ENCODE measurements around the gene LCAT.
"Not testable (repeated sequence)": the region's sequence is repeated elsewhere in the genome, so short reads cannot be mapped to it uniquely, and the experiment has no call there.

LCAT gene

DNA sequence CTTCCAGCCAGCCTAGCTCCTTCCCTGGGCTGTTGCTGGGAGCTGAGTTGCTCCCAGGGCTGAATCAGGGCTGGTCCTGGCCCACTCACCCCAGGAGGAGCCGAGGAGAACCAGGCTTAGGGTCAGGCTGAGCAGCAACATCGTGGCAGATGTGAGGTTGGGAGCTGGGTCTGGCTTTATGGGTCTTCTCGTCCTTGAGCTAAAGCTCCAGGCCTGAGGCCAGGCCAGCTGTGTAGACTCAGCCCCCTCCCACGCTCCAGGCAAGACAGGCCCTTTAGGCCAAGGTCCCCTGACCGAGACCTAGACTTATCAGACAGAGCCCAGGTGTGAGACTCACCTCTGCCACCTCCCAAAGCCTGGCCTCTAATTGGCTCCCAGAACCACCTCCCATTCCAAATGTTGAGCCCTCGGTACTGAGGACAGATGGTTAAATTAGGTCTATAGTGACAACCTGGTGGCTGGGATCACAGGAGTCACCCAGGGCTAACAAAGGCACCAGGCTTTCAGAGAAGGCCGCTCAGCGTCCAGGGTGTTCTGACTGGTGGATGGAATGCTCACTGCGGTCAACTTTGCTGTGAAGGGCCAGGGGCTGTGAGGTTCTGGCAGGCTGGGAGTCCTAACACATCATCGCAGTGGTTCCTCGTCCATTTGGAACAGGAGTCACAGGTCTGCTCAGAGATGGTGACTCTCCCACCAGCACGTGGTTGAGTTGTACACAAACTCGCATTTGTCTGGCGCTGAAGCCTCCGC lies 12.0 kb downstream of the LCAT start, which contains the start of gene CTRL:
TSS of gene CTRL (minus strand) at position 151 of the 750 bp plus-strand sequence. CDS start at position 141, 10 bp downstream.
- no peak for DNase-seq (ENCODE audit: low spot score)

DNA sequence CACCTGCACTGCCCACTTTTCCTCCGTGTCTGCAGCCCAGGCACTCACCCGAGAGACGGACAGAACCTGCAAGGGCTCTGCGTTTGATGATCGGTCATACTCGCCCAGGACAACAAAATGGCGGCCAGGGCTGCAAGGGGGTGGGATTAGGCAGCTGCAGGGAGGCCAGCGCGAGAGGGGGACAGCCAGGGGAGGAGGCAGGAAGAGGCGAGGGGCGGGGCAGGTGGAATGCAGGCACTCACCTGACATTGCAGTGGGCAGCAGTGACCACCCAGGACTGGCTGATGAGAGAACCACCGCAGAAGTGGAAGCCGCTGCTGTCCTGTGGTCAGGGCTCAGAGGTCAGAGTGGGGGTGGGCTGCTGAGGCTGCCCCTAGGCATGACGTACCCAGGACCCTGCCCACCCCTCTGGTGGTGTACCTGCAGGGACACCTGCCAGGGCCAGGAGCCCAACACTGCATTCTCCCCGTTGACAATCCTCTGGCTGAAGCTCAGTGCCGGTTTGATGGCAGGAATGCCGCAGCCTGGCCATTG lies 13.2 kb downstream of the LCAT start:
- no peak for DNase-seq (ENCODE audit: low spot score)

DNA sequence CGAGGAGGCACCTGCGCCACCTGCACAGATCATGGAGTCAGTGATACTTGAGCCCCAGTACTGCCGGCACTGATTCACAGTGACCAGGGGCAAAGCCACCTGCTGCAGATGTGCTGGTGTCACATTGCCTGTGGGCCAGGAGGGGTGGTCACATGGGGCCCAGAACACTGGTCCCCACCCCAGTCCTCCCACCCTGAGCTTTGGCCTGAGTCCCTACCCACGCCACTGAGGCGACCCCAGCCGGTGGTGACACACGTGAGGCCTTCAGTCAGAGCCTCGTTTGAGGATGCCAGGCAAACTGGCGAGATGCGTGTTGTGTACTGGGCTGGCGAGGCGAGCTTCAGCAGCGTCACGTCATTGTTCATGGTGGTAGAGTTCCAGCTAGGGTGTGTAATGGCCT lies 13.7 kb downstream of the LCAT start:
- DNase-seq (ENCODE audit: low spot score), result no peak

DNA sequence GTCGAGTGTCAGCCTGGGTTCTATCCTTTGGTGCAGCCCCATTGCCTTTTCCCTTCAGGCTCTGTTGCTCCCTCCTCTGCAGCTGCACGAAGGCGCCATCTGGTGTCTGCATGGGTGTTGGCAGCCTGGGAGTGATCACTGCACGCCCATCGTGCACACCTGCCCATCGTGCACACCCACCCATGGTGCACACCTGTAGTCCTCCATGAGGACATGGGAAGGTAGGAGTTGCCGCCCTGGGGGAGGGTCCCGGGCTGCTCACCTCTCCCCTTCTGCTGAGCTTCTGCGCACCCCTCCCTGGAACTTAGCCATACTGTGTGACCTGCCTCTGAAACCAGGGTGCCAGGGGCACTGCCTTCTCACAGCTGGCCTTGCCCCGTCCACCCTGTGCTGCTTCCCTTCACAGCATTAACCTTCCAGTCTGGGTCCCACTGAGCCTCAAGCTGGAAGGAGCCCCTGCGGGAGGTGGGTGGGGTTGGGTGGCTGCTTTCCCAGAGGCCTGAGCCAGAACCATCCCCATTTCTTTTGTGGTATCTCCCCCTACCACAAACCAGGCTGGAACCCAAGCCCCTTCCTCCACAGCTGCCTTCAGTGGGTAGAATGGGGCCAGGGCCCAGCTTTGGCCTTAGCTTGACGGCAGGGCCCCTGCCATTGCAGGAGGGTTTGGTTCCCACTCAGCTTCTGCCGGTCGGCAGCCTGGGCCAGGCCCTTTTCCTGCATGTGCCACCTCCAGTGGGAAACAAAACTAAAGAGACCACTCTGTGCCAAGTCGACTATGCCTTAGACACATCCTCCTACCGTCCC lies 15.2 kb downstream of the LCAT start:
- peak; percentile 70 for DNase-seq (ENCODE audit: low spot score)

DNA sequence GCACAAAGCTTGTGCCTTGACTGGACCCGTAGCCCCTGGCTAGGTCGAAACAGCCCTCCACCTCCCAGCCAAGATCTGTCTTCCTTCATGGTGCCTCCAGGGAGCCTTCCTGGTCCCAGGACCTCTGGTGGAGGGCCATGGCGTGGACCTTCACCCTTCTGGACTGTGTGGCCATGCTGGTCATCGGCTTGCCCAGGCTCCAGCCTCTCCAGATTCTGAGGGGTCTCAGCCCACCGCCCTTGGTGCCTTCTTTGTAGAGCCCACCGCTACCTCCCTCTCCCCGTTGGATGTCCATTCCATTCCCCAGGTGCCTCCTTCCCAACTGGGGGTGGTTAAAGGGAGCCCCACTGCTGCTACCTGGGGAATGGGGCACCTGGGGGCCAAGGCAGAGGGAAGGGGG lies 15.8 kb downstream of the LCAT start:
- DNase-seq (ENCODE audit: low spot score), result no peak

DNA sequence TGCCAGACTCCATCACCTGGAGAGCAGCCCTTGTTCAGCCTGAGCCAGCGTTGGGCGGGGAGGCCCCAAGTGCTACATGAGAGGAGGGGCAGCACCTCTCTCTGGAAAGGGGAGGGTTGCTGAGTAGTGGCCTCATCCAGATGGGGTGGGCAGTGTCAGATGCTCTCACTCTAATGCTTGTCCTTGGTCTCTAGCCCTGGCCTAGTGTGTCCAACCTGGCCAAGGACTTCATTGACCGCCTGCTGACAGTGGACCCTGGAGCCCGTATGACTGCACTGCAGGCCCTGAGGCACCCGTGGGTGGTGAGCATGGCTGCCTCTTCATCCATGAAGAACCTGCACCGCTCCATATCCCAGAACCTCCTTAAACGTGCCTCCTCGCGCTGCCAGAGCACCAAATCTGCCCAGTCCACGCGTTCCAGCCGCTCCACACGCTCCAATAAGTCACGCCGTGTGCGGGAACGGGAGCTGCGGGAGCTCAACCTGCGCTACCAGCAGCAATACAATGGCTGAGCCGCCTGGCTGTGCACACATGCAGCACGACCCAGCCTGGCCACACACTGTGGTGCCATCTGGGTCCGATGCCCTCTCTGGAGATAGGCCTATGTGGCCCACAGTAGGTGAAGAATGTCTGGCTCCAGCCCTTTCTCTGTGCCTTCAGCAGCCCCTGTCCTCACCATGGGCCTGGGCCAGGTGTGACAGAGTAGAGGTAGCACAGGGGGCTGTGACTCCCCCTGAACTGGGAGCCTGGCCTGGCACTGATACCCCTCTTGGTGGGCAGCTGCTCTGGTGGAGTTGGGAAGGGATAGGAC lies 16.6 kb downstream of the LCAT start:
- no peak for DNase-seq (ENCODE audit: low spot score)

DNA sequence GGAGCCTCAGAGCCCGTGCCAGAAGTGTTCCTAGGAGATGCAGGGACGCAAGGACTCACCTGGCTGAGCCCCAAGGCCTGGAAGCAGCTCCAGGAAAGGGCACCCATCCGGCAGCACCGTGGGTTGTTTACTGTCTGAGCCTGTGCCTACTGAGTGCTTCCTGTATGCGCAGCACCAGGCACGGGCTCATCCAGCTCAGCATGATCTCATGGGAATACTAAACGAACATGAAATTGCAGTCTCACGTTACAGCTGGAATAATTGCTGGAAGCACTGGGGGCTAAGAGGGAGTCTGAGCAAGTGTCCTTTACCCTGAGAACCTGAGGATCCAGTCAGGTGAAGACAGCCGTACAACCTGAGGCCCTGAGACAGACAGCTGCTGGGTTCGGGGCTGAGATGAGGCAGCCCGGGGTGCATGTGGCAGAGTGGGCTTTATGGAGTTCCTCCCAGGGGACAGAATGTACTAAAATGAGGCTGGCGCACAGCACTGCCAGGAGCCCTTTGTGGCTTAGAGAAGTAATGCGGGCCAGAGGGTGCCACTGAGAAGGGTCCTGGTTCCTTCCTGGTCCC lies 17.7 kb downstream of the LCAT start:
- no peak for DNase-seq (ENCODE audit: low spot score)

DNA sequence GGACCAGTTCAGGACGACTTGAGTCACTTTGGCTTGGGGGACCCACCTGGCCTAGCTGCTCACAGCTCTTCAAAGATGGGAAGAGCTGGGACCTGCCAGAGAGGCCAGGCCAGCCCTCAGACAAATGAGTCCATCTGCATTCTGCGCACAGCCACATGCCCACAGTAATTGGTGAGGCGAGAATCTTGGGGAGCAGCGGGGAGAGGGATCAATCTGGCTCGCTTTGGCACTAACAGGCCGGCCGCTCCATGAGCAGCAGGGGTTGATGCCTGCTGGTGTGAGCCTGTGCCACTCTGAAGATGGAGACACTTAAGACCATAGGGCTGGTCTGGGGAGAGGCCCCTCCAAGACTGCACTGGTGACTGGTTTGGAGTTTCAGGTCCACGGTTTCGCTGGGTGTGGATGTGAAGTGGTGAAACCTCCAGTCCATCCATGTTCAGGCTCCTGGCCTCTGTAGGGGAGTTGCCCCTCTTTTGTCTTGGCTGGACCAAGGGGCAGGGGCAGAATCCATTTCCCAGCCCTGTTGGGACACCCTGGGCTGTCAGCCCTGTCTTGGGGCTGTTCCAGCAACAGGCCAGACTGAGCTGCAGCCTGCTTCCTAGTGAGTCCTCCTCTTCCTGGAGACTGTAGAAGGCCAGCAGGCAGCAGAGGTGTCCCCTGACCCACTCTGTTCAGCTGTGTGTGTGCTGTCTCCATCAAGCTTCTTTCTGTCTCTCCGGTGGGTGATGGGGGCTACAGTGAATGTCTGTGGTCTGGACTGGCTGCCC lies 19.6 kb downstream of the LCAT start:
- no peak for DNase-seq (ENCODE audit: low spot score)

DNA sequence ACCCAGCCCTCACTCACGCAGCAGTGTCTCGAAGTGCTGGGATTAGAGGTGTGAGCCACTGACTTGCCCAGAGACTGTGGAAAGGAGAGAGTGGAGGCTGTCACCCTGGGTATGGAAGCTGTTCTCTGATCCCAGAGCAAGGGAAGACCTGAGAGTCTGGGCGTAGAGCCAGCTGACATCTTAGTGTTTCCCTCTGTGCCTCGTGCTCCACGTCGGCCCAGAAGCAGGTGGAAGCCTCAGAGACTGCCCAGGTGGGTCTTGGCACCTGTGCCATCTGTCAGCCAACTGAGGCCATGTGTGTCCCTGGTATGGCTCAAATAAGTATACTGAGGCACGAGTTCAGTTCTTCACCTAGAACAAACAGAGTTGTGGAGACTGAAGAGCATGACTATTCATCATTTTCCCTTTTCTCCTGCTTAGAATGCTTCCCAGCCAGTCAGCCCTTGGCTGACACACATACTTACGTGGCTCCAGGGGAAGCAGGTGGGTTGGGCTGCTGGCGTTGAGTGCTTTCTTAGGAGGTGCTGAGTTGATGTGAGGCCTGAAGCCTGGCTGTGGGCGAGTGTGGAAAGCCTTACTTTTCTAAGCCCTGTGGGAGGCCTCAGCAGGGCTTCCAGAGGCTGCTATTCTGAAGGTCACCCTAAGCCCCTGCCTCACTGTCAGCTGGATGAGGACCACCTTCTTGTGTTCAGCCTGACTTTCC lies 20.4 kb downstream of the LCAT start:
- peak; percentile 71 for DNase-seq (ENCODE audit: low spot score)

DNA sequence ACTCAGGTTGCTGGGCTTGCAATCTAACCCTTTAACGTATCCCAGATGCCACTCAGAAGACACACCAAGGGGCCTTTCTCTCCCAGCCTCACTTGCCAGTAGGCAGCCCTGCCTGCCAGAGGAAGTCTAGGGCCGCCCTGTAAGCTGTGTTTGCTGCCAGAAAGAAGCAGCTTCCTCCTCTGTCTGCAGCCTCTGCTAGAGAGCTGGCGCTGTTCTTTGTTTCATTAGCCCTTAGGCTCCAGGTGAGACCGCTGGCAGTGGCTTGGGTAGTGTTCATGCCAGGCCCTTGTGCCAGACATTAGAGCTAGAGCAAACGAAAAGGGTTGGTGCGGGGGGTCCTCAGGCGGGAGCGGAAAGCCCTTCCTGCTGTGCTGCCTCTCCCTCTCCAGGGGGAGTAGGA lies 21.2 kb downstream of the LCAT start:
- no peak for DNase-seq (ENCODE audit: low spot score)

DNA sequence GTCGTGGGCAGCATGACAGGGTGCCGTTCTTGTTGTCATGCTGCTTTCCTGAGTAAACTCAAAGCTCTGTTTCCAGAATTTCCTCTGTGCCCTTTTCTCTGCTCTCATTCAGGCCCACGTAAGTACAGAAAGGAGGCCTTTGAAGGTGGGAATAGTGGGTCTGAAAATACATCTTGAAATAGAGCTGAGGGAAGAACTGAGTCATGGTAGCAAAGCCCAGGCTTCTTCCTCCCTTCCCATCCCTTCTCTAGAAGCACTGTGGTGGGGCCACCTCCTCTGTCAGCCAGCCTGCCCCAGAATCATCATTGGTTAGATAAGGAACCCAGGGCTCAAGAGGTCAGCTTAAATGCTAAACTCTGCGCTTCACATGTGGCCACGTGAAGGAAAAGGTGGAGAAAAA lies 21.7 kb downstream of the LCAT start:
- DNase-seq (ENCODE audit: low spot score), result peak; percentile 64

DNA sequence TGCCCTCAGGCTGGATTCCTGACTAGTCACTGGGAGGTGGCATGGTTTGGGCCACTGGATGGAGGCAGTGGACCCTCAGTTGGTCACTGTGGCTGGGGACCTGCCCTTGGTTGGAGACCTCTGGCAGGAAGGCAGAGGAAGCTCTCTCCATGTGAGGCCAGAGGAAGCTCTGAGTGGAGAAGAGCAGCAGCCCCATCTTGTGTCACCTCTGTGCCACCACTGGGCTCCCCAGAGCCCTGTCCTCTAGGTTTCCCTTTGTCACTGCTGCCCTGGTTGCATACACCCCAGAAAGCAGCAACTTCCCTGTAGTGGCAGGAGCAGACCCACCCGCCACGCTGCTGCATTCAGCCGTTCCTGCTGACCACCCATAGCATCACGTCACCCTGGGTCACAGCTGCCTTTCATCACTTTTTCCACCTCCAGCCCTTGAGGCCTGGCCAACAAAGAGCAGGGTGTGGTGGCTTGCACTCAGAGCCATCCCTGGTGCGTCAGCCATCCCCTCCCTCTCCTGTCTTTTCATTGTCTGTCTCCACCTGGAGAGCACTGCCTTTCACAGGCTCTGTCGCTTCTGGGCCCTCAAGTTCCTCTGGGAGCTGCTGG lies 24.2 kb downstream of the LCAT start:
- DNase-seq (ENCODE audit: low spot score), result no peak

DNA sequence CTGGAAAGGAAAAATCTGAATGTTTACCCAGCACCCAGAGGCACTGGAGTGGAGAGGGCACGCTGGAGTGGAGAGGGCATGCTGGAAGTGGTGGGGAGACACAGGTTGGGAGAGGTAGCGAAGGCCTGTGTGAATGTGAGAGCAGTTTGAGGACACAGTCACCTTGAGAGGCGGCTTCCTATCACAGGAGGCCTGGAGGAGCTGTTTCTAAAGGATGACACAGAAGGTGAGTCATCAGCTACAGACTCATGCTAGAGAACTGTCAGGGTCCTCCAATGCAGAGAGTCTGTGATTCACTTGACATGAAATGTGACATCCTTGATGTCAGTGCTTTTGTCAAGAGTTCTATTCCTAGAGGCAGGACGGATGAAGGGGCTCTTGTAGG lies 26.1 kb downstream of the LCAT start:
- peak; percentile 86 for DNase-seq (ENCODE audit: low spot score)

DNA sequence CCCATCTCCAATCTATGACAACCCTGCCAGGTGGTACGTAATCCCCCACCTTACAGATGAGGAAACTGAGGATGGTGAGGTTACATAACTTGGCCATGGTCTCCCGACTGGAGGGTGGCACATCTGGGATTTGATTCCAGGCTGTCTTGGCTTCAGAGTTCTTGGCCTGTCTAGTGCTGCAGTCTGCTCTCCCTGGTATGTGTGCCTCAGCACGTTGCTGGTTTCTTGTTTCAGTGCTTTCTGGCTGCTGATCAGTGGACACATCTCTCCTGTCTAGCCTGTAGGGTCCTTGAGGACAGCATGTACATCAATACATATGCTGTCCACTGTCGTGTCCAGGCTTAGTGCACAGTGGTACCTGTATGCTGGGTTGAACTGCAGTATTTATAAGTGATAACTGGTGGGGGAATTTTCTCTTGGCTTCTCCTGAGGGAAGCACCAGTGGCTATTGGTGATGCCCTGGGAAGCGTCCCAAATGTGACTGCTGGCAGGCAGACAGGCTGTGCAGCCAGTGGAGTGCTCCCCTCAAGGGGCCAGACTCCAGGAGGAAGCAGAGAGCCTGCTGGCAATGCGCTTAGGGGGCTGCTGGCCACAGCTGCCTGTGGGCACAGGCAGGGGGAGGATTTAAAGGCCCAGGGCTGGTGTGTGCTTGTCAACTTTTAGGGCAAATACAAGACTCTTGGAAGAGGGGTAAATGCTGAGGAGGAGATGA lies 26.6 kb downstream of the LCAT start:
- peak; percentile 58 for DNase-seq (ENCODE audit: low spot score)

DNA sequence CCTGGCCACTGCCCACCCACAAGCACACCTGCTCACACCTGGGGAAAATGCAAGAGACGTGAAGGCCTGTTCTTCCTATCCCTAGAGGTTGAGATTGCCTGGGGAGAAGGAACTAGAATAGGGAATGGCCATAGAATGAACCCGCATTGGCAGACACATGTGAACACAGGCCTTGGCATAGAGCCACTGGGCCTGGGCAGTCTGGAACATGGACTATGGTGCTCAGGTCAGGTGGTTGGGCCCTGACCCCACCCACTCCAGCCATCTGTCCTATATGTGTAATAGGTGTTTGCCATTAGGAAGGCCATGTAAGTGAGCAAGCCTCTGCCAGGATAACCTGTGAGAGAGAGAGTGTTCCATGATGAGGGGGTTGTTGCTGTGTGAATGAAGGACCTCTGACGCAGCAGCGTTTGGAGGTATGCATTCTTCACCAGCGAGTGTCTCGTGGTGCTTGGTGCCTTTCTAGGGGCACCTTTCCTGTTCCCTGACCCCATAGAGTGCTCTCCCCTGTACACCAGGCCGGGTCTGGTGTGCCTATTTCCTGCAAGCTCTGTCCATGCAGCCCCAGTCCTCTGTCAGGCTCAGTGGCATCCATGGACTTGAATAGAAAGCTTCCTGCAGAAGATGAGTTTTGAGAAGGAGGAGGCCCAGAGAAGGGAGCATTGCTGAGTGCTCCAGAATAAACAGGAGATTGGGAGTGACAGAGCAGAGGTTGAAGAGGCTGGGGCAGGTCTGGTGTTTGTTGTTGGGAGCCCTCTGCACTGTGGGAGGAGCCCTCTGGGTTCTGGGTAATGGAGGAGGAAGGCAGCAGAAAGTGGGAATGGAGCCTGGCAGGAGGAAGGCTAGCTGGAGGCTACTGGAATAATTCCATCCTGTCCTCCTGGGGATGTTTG lies 27.8 kb downstream of the LCAT start:
- DNase-seq (ENCODE audit: low spot score), result no peak

DNA sequence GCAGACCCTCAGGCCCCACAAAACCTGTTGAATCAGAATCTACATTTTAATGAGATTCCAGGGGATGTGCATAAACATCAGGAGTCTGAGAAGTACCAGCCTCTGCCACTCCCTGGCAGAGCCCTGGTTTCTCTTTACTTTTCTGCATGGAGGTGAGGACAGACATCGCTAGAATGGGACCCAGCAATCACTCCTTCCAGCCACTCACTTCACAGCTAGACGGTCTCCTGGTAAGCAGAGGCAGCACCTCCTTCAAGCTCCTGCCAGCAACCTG lies 28.5 kb downstream of the LCAT start:
- DNase-seq (ENCODE audit: low spot score), result not testable (repeated sequence)

DNA sequence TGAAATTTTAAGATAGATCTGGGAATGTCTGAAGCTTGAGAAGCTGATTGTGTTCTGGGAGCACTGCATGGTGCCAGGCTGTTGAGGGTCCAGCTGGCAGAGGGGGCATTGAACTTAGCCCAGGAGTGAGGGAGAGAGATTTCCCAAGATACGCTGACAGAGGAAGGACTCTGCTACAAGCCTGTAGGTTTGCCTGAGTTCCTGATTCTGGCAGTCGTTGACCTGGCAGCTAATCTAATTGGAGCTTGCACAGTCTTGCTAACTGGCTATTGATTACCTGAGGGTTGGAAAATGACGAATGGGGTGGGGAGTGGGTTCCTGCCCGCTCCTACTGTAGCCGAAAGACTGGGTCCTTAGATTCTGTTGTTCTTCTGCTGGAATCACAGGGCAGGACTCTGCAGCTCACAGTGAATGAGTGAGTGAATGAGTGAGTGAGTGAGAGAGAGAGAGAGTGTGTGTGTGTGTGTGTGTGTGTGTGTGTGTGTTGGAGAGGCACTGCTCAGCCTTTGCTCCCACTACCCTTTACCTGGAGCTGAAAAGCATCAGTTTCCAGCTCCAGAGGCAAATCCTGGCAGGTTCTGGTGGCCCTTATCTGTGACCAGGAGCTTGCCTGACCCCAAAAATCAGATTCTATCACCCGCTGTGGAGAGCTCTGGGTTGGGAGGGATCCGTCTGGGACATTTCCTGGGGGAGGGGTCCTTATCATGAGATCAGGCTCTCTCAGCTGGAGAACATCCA lies 29.0 kb downstream of the LCAT start:
- no peak for DNase-seq (ENCODE audit: low spot score)

DNA sequence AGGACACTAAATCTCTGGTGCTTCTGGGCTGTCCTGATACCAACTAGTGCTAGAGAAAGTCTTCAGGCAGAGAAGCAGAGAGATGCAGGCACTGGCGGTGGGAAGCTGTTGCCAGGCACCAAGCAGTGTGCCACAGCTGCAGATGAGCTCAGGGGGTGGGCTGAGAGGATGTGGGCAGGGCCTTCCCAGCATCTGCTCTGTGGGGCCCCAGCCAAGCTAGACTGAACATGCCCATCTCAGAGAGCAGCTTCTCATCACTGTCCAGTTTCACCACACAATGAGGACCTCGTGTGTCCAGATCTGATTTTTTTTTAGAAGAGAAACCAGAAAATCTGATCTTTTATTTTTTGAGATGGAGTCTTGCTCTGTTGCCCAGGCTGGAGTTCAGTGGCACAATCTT lies 33.8 kb downstream of the LCAT start:
- peak; percentile 94 for DNase-seq (ENCODE audit: low spot score)

Measured in putamen (tissue), 1 donor.